ENCODE measurements around the gene FAM72B.
"Not testable (repeated sequence)": the region's sequence is repeated elsewhere in the genome, so short reads cannot be mapped to it uniquely, and the experiment has no call there.

- TF ChIP-seq USF1 (IDR thresholded peaks at IDR 0.05; ENCODE audit: borderline replicate concordance, low read depth); CTCF (IDR thresholded peaks at IDR 0.05): not testable (repeated sequence)
Measured at GRCh38 chr1:121197095-121197882, 13.1 kb upstream of the FAM72B start.

Data from SK-N-SH (cell line).